KMS-11 (cell line): Measurements from ENCODE around the gene EHD2.
"Not testable (repeated sequence)": the region's sequence is repeated elsewhere in the genome, so short reads cannot be mapped to it uniquely, and the experiment has no call there.

Experiments
- H2AFZ ChIP-seq: fragments of 200-600 bp; sonication (generic); 2 replicates; pipeline ENCODE4 v1.6.1; 2016; ENCODE audit warnings: antibody characterized with exemption, mixed run types, low read depth
- H3K27ac ChIP-seq: fragments of 200-600 bp; sonication (generic); 2 replicates; pipeline ENCODE4 v1.6.1; 2016; ENCODE audit warnings: mild to moderate bottlenecking, mixed run types
- H3K27me3 ChIP-seq: fragments of 200-600 bp; sonication (generic); 2 replicates; pipeline ENCODE4 v1.6.1; 2017; ENCODE audit warnings: mild to moderate bottlenecking, low read depth, mixed run types, moderate library complexity; ENCODE audit not compliant: insufficient read depth
- H3K36me3 ChIP-seq: fragments of 200-600 bp; sonication (generic); 2 replicates; pipeline ENCODE4 v1.6.1; 2017; ENCODE audit warnings: mild to moderate bottlenecking, mixed run types; ENCODE audit not compliant: insufficient read depth
- H3K4me1 ChIP-seq: fragments of 200-600 bp; sonication (generic); 2 replicates; pipeline ENCODE4 v1.6.1; 2016; ENCODE audit warnings: mild to moderate bottlenecking, low read depth, mixed run types; ENCODE audit not compliant: poor library complexity, severe bottlenecking
- H3K4me2 ChIP-seq: fragments of 200-600 bp; sonication (generic); 2 replicates; pipeline ENCODE4 v1.7.0; 2016; ENCODE audit warnings: mild to moderate bottlenecking, mixed run types
- H3K4me3 ChIP-seq: fragments of 200-600 bp; sonication (generic); IDR thresholded peaks from 2 replicates; pipeline ENCODE4 v1.6.1; 2017; ENCODE audit warnings: low read depth, low read length, mixed read lengths; ENCODE audit not compliant: insufficient read depth
- H3K79me2 ChIP-seq: fragments of 200-600 bp; sonication (generic); 2 replicates; pipeline ENCODE4 v1.6.1; 2016; ENCODE audit warnings: low read depth, mixed run types; ENCODE audit not compliant: insufficient read depth
- H3K9ac ChIP-seq: fragments of 200-600 bp; sonication (generic); 2 replicates; pipeline ENCODE4 v1.6.1; 2016; ENCODE audit warnings: mild to moderate bottlenecking, mixed run types
- H4K20me1 ChIP-seq: fragments of 200-600 bp; sonication (generic); 2 replicates; pipeline ENCODE4 v1.6.1; 2016; ENCODE audit warnings: mild to moderate bottlenecking, mixed run types; ENCODE audit not compliant: insufficient read depth
- CTCF ChIP-seq: fragments of 200-600 bp; sonication (generic); conservative IDR thresholded peaks from 2 replicates; pipeline ENCODE4 v1.6.1; 2017; ENCODE audit warnings: low read depth, mild to moderate bottlenecking, antibody characterized with exemption, low read length, moderate library complexity, mixed read lengths

Gene EHD2

GRCh38 chr19:47779524-47780214, 66.4 kb downstream of the EHD2 start:
- no peak overlapping the region for H3K4me3 ChIP-seq
- peak overlapping the region; percentile 90 for H3K4me2 ChIP-seq
- peaks cover 11% of the 10 kb centered on the region; the same call in 1 of the 2 replicates for H3K79me2 ChIP-seq
- no peaks in the 10 kb centered on the region for H3K27me3 ChIP-seq
- peak overlapping the region; percentile 89; the same call in 1 of the 2 replicates for H3K9ac ChIP-seq
- H3K27ac ChIP-seq: no peak overlapping the region
- H2AFZ ChIP-seq: peak overlapping the region; percentile 81
- H3K36me3 ChIP-seq: no peaks in the 10 kb centered on the region
- peaks cover 11% of the 10 kb centered on the region for H3K4me1 ChIP-seq
- no peak for TF ChIP-seq CTCF
- no peaks in the 10 kb centered on the region for H4K20me1 ChIP-seq

- Histone ChIP-seq H3K79me2 (peaks cover 11% of the 10 kb centered on the region; the same call in 1 of the 2 replicates), H3K9ac (no peak overlapping the region), H4K20me1 (no peaks in the 10 kb centered on the region), H3K36me3 (no peaks in the 10 kb centered on the region), H2AFZ (no peak overlapping the region), H3K27me3 (no peaks in the 10 kb centered on the region), H3K27ac (no peak overlapping the region), H3K4me1 (peaks cover 11% of the 10 kb centered on the region), H3K4me3 (no peak overlapping the region), H3K4me2 (no peak overlapping the region)
- TF ChIP-seq CTCF: no peak
Observed at GRCh38 chr19:47780215-47780551, 67.0 kb downstream of the EHD2 start.

- peaks cover 11% of the 10 kb centered on the region; the same call in 1 of the 2 replicates for H3K79me2 ChIP-seq
- no peak overlapping the region for H3K27ac ChIP-seq
- H3K9ac ChIP-seq: no peak overlapping the region
- no peak overlapping the region for H3K4me3 ChIP-seq
- no peak for TF ChIP-seq CTCF
- no peaks in the 10 kb centered on the region for H3K36me3 ChIP-seq
- H3K27me3 ChIP-seq: no peaks in the 10 kb centered on the region
- no peaks in the 10 kb centered on the region for H4K20me1 ChIP-seq
- H3K4me1 ChIP-seq: peaks cover 11% of the 10 kb centered on the region
- no peak overlapping the region for H2AFZ ChIP-seq
- H3K4me2 ChIP-seq: no peak overlapping the region
Observed at GRCh38 chr19:47781590-47782262, 68.5 kb downstream of the EHD2 start.

GRCh38 chr19:47786566-47786965, 73.3 kb downstream of the EHD2 start:
- no peaks in the 10 kb centered on the region for H4K20me1 ChIP-seq
- H3K79me2 ChIP-seq: no peaks in the 10 kb centered on the region
- no peak for TF ChIP-seq CTCF
- no peaks in the 10 kb centered on the region for H3K36me3 ChIP-seq
- no peak overlapping the region for H3K9ac ChIP-seq
- no peaks in the 10 kb centered on the region; the same call in 1 of the 2 replicates for H3K27me3 ChIP-seq
- no peak overlapping the region for H3K27ac ChIP-seq
- no peak overlapping the region for H3K4me2 ChIP-seq
- H2AFZ ChIP-seq: no peak overlapping the region
- H3K4me1 ChIP-seq: no peaks in the 10 kb centered on the region
- no peak overlapping the region for H3K4me3 ChIP-seq

GRCh38 chr19:47787307-47787706, 74.1 kb downstream of the EHD2 start:
- not testable (repeated sequence) for H3K79me2 ChIP-seq, H3K4me1 ChIP-seq, H2AFZ ChIP-seq, H4K20me1 ChIP-seq, H3K27me3 ChIP-seq, H3K4me3 ChIP-seq, H3K9ac ChIP-seq, H3K27ac ChIP-seq, H3K36me3 ChIP-seq, H3K4me2 ChIP-seq

GRCh38 chr19:47789811-47790210, 76.6 kb downstream of the EHD2 start:
- not testable (repeated sequence) for H3K9ac ChIP-seq, H3K4me2 ChIP-seq, H2AFZ ChIP-seq

More at GRCh38 chr19:47789811-47790210, 76.6 kb downstream of the EHD2 start:
- H3K4me3 ChIP-seq, H3K79me2 ChIP-seq, H3K4me1 ChIP-seq, H3K27ac ChIP-seq, H3K27me3 ChIP-seq, H3K36me3 ChIP-seq, H4K20me1 ChIP-seq: not testable (repeated sequence)
